H1 (cell line): ENCODE measurements around the gene TNFRSF1A. TPM values are rescaled to one million over a fixed set of nuclear protein-coding genes. Genes with fewer than 3 reads are reported as not detected.

Source experiments
- CTCF ChIA-PET: fragments of 300-600 bp; sonication (Branson Sonifier 250); formaldehyde crosslinking; loops from one replicate; lab custom pipeline; 2021; ENCODE audit not compliant: partially characterized antibody; lab: Charles Lee
- POLR2A ChIA-PET: fragments of 300-600 bp; sonication (Branson Sonifier 250); formaldehyde crosslinking; loops from one replicate; lab custom pipeline; 2021; ENCODE audit warnings: inconsistent platforms; ENCODE audit not compliant: partially characterized antibody; lab: Charles Lee
- DNase-seq, 2 experiments: peaks; one replicate each; pipeline versions ENCODE4 v3.0.0 to v3.0.0-alpha.2; 2010 to 2022; ENCODE audit warnings: low spot score in 2 of 2, low read depth in 1 of 2, mixed read lengths in 1 of 2
- FAIRE-seq: peaks from 2 replicates; lab custom pipeline; 2011; peaks lifted over from hg19 to GRCh38; lab: Jason Lieb, UNC
- H2AFZ ChIP-seq: 2 replicates; pipeline ENCODE4 v1.8.1; 2012; ENCODE audit warnings: low read length, inconsistent platforms
- H2AK5ac ChIP-seq: 2 replicates; pipeline ENCODE4 v1.6.1; 2013; ENCODE audit warnings: low read depth, low read length
- H2BK120ac ChIP-seq: replicated peaks from 2 replicates; pipeline ENCODE3; 2013; ENCODE audit warnings: low read depth, low read length, inconsistent platforms
- H2BK12ac ChIP-seq: 2 replicates; pipeline ENCODE4 v1.6.1; 2013; ENCODE audit warnings: low read depth, low read length
- H2BK15ac ChIP-seq: 2 replicates; pipeline ENCODE4 v1.6.1; 2013; ENCODE audit warnings: low read length
- H2BK20ac ChIP-seq: 2 replicates; pipeline ENCODE4 v1.6.1; 2013; ENCODE audit warnings: low read length
- H2BK5ac ChIP-seq: 2 replicates; pipeline ENCODE4 v1.6.1; 2013; ENCODE audit warnings: low read depth, low read length
- H3K14ac ChIP-seq: 2 replicates; pipeline ENCODE4 v1.6.1; 2013; ENCODE audit warnings: inconsistent platforms; ENCODE audit not compliant: insufficient read length
- H3K18ac ChIP-seq: 2 replicates; pipeline ENCODE4 v1.6.1; 2013; ENCODE audit warnings: low read length; ENCODE audit errors: extremely low read depth
- H3K23ac ChIP-seq: 2 replicates; pipeline ENCODE4 v1.6.1; 2013; ENCODE audit warnings: inconsistent platforms; ENCODE audit not compliant: insufficient read length
- H3K23me2 ChIP-seq: 2 replicates; pipeline ENCODE4 v1.6.1; 2013; ENCODE audit warnings: low read depth, low read length
- H3K27ac ChIP-seq: 2 replicates; pipeline ENCODE4 v1.6.1; 2011; ENCODE audit warnings: low read depth, low read length, inconsistent platforms
- H3K27me3 ChIP-seq, 4 experiments: replicated peaks in 1 of 4; 1 replicate in 1 of 4; 2 replicates in 3 of 4; pipeline versions ENCODE4 v1.6.1 to v1.8.1; 2011 to 2013; ENCODE audit warnings: low read length in 3 of 4, mild to moderate bottlenecking in 3 of 4, inconsistent platforms in 2 of 4, mixed read lengths in 2 of 4, moderate library complexity in 1 of 4; ENCODE audit not compliant: control insufficient read depth in 3 of 4, insufficient read depth in 3 of 4; ENCODE audit errors: extremely low read depth in 1 of 4
- H3K36me3 ChIP-seq, 4 experiments: 2 replicates each; pipeline versions ENCODE4 v1.6.1 to v1.8.1; 2011 to 2013; ENCODE audit warnings: mild to moderate bottlenecking in 4 of 4, low read length in 3 of 4, moderate library complexity in 2 of 4, control low read depth in 1 of 4, inconsistent platforms in 1 of 4; ENCODE audit not compliant: insufficient read depth in 4 of 4, control insufficient read depth in 2 of 4
- H3K4ac ChIP-seq: replicated peaks from 2 replicates; pipeline ENCODE3; 2013; ENCODE audit warnings: low read length, low read depth, mixed read lengths, inconsistent platforms; ENCODE audit not compliant: insufficient read length
- H3K4me1 ChIP-seq, 4 experiments: replicated peaks in 1 of 4; 1 replicate in 1 of 4; 2 replicates in 3 of 4; pipeline versions ENCODE4 v1.6.1 to v1.8.1; 2011 to 2013; ENCODE audit warnings: low read length in 3 of 4, inconsistent platforms in 2 of 4, mixed read lengths in 1 of 4; ENCODE audit not compliant: insufficient read depth in 4 of 4, control insufficient read depth in 3 of 4
- H3K4me2 ChIP-seq, 2 experiments: 2 replicates each; pipeline versions ENCODE4 v1.6.1 to v1.8.1; 2011 to 2013; ENCODE audit warnings: low read depth in 2 of 2, low read length in 2 of 2, control low read depth in 1 of 2, inconsistent platforms in 1 of 2, mild to moderate bottlenecking in 1 of 2; ENCODE audit not compliant: insufficient read depth in 1 of 2
- H3K4me3 ChIP-seq, 4 experiments: fragments of 200-600, 300-600 bp in 1 of 4; sonication (generic), shearing (Covaris generic), sonication (Bioruptor Twin) in 1 of 4; 2 replicates each; pipeline versions ENCODE4 v1.5.1 to v1.8.1; 2011 to 2016; ENCODE audit warnings: low read length in 4 of 4, low read depth in 3 of 4, control low read depth in 2 of 4, inconsistent platforms in 2 of 4, mild to moderate bottlenecking in 2 of 4, mixed read lengths in 1 of 4, moderate library complexity in 1 of 4; ENCODE audit not compliant: insufficient read depth in 2 of 4; ENCODE audit errors: extremely low read depth in 1 of 4
- H3K56ac ChIP-seq: replicated peaks from 2 replicates; pipeline ENCODE3; 2013; ENCODE audit warnings: low read depth, mild to moderate bottlenecking, mixed read lengths, low read length, inconsistent platforms; ENCODE audit not compliant: insufficient read length
- H3K79me1 ChIP-seq: 2 replicates; pipeline ENCODE4 v1.6.1; 2013; ENCODE audit warnings: low read depth, low read length, control low read depth
- H3K79me2 ChIP-seq, 2 experiments: 2 replicates each; pipeline versions ENCODE4 v1.6.1 to v1.8.1; 2012 to 2013; ENCODE audit warnings: low read length in 2 of 2, mild to moderate bottlenecking in 2 of 2, inconsistent platforms in 1 of 2; ENCODE audit not compliant: insufficient read depth in 2 of 2, control insufficient read depth in 1 of 2
- H3K9ac ChIP-seq, 4 experiments: replicated peaks in 1 of 4; 1 replicate in 1 of 4; 2 replicates in 3 of 4; pipeline versions ENCODE4 v1.6.1 to v1.8.1; 2011 to 2013; ENCODE audit warnings: low read depth in 3 of 4, low read length in 3 of 4, control low read depth in 2 of 4, mild to moderate bottlenecking in 2 of 4, moderate library complexity in 2 of 4, inconsistent platforms in 1 of 4; ENCODE audit errors: extremely low read depth in 1 of 4
- H3K9me3 ChIP-seq, 2 experiments: 2 replicates each; pipeline versions ENCODE4 v1.6.1 to v1.8.1; 2012 to 2013; ENCODE audit warnings: mild to moderate bottlenecking in 2 of 2, moderate library complexity in 2 of 2, control low read depth in 1 of 2, inconsistent platforms in 1 of 2, low read depth in 1 of 2, low read length in 1 of 2, mixed read lengths in 1 of 2; ENCODE audit not compliant: insufficient read depth in 2 of 2
- H4K20me1 ChIP-seq, 2 experiments: replicated peaks in 1 of 2; 2 replicates each; pipeline versions ENCODE3 to v1.8.1; 2011 to 2013; ENCODE audit warnings: inconsistent platforms in 2 of 2, low read length in 2 of 2, mild to moderate bottlenecking in 1 of 2; ENCODE audit not compliant: insufficient read depth in 2 of 2, control insufficient read depth in 1 of 2
- H4K5ac ChIP-seq: 2 replicates; pipeline ENCODE4 v1.6.1; 2013; ENCODE audit warnings: low read length, low read depth, mixed read lengths, inconsistent platforms; ENCODE audit not compliant: insufficient read length
- H4K8ac ChIP-seq: 2 replicates; pipeline ENCODE4 v1.8.0; 2013; ENCODE audit warnings: mild to moderate bottlenecking, moderate library complexity, low read length, inconsistent platforms; ENCODE audit not compliant: insufficient read depth; ENCODE audit errors: extremely low read depth
- H4K91ac ChIP-seq: replicated peaks from 2 replicates; pipeline ENCODE3; 2013; ENCODE audit warnings: low read length, mixed read lengths, inconsistent platforms; ENCODE audit not compliant: insufficient read length
- BRCA1 ChIP-seq: IDR thresholded peaks from 2 replicates; pipeline ENCODE4 v1.6.1; 2012; ENCODE audit warnings: low read depth, low read length, improper control_type of control experiment
- JUN ChIP-seq: IDR thresholded peaks from 2 replicates; pipeline ENCODE4 v1.6.1; 2011; ENCODE audit warnings: low read depth, mild to moderate bottlenecking, improper control_type of control experiment, low read length
- SIX5 ChIP-seq: IDR thresholded peaks from 2 replicates; pipeline ENCODE4 v1.6.1; 2011; ENCODE audit warnings: mild to moderate bottlenecking, low read depth, low read length
- TAF1 ChIP-seq: IDR thresholded peaks from 2 replicates; pipeline ENCODE4 v1.6.1; 2011; ENCODE audit warnings: mild to moderate bottlenecking, low read depth, low read length
- WGBS, 2 experiments: shearing (Covaris generic) in 1 of 2; methylation state at CpG; one replicate each; pipeline versions ENCODE4 v1.1.6 to v1.1.7; 2013 to 2015; ENCODE audit warnings: low lambda C conversion rate in 2 of 2, mixed read lengths in 2 of 2, inconsistent platforms in 1 of 2, low coverage in 1 of 2, missing lambda C conversion rate in 1 of 2; ENCODE audit not compliant: insufficient replicate concordance in 2 of 2, insufficient coverage in 1 of 2, insufficient read length in 1 of 2; ENCODE audit errors: extremely low coverage in 1 of 2, missing lambda C conversion rate in 1 of 2; 5-methylcytosine and 5-hydroxymethylcytosine counted together
- polyA plus RNA-seq, 7 experiments: library from polyadenylated mRNA; depleted of rRNA in 3 of 7; stranded (reverse) in 5 of 7; unstranded in 2 of 7; fragments of >200 nt in 5 of 7; fragments of 200-250 nt in 2 of 7; gene quantifications; 1 replicate in 5 of 7; 2 replicates in 1 of 7; 4 replicates in 1 of 7; pipeline versions ENCODE4 v1.2.1 to v1.2.3, GENCODE V29; 2011 to 2013; ENCODE audit warnings: missing spikeins in 2 of 7, mixed read lengths in 2 of 7
- total RNA-seq: library from RNA; stranded (reverse); fragmentation: NEBNext Ultra II Directional; extraction: Animal tissue kit (Norgen Biotek cat#: 25700); gene quantifications from 2 replicates; pipeline ENCODE4 v1.2.1, GENCODE V29; 2021
- TF ChIP-seq, protein P1 (sequence below): IDR thresholded peaks from 2 replicates; pipeline ENCODE4 v1.6.1; 2012; ENCODE audit warnings: low read length, inconsistent platforms

TNFRSF1A gene
- total and polyA plus RNA-seq, 2 of the 8 experiments (the other 6 are each of a cell fraction or from before 2014, with no cell fraction given), result 28.7 to 42.1 TPM

- 92% methylated on average over 4 of the region's 4 CpGs; no CpG with 5 or more reads in 1 of the 2 experiments for WGBS, 2 experiments
- no peak overlapping the region for H4K8ac ChIP-seq
- POLR2A ChIA-PET, result interaction anchor here (1.2 kb wide), 1 partner anchor 81 kb away, joined by 3 read pairs; no protein-coding TSS in a partner anchor
These were observed 59.4 kb downstream of the TNFRSF1A start for GRCh38 chr12:6282453-6282840.

More at GRCh38 chr12:6282453-6282840, 59.4 kb downstream of the TNFRSF1A start:
- H2BK5ac ChIP-seq, result peak overlapping the region; percentile 52; the same call in 1 of the 2 replicates
- TF ChIP-seq, protein P1, sequence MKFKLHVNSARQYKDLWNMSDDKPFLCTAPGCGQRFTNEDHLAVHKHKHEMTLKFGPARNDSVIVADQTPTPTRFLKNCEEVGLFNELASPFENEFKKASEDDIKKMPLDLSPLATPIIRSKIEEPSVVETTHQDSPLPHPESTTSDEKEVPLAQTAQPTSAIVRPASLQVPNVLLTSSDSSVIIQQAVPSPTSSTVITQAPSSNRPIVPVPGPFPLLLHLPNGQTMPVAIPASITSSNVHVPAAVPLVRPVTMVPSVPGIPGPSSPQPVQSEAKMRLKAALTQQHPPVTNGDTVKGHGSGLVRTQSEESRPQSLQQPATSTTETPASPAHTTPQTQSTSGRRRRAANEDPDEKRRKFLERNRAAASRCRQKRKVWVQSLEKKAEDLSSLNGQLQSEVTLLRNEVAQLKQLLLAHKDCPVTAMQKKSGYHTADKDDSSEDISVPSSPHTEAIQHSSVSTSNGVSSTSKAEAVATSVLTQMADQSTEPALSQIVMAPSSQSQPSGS, result no peak
- TF ChIP-seq JUN (no peak), SIX5 (no peak), TAF1 (no peak), BRCA1 (no peak)
- no peak overlapping the region for H3K4me3 ChIP-seq
- CTCF ChIA-PET, result interaction anchor here (0.7 to 8.1 kb wide), 8 partner anchors 8 to 293 kb away, joined by 3 to 182 read pairs (median 10); partner anchors contain the start of gene CD9
- no peaks in the 10 kb centered on the region for H3K79me2 ChIP-seq
- no peak overlapping the region for H2BK20ac ChIP-seq
- H4K5ac ChIP-seq, result no peak overlapping the region
- H3K27me3 ChIP-seq, result peaks cover 0 to 2% (median 0%) of the 10 kb centered on the region in 4 experiments; a peak in 2 of 7 replicates
- H2AK5ac ChIP-seq, result no peak overlapping the region; the same call in 1 of the 2 replicates
- H3K9me3 ChIP-seq, result no peaks in the 10 kb centered on the region
- no peak overlapping the region for H3K56ac ChIP-seq
- H3K23me2 ChIP-seq, result peaks cover 2% of the 10 kb centered on the region
- DNase-seq, result no peak
- H3K27ac ChIP-seq, result no peak overlapping the region
- no peaks in the 10 kb centered on the region for H4K20me1 ChIP-seq
- peak overlapping the region; percentile 75; the same call in 1 of the 2 replicates for H2AFZ ChIP-seq
- H2BK120ac ChIP-seq, result no peak overlapping the region
- no peak overlapping the region; the same call in 1 of the 2 replicates for H3K18ac ChIP-seq
- H2BK15ac ChIP-seq, result no peak overlapping the region
- H3K4me2 ChIP-seq, result no peak overlapping the region
- H2BK12ac ChIP-seq, result peak overlapping the region; percentile 77; the same call in 1 of the 2 replicates
- no peaks in the 10 kb centered on the region for H3K79me1 ChIP-seq
- FAIRE-seq, result no peak
- no peak overlapping the region for H3K14ac ChIP-seq
- H3K9ac ChIP-seq, result no peak overlapping the region
- no peak overlapping the region for H3K4ac ChIP-seq
- H4K91ac ChIP-seq, result no peak overlapping the region
- no peak overlapping the region for H3K23ac ChIP-seq
- no peaks in the 10 kb centered on the region for H3K36me3 ChIP-seq
- H3K4me1 ChIP-seq, result peaks cover 5 to 19% (median 9%) of the 10 kb centered on the region in 4 experiments
